ENCODE data around the gene NRAP.

The NRAP gene, protein sequence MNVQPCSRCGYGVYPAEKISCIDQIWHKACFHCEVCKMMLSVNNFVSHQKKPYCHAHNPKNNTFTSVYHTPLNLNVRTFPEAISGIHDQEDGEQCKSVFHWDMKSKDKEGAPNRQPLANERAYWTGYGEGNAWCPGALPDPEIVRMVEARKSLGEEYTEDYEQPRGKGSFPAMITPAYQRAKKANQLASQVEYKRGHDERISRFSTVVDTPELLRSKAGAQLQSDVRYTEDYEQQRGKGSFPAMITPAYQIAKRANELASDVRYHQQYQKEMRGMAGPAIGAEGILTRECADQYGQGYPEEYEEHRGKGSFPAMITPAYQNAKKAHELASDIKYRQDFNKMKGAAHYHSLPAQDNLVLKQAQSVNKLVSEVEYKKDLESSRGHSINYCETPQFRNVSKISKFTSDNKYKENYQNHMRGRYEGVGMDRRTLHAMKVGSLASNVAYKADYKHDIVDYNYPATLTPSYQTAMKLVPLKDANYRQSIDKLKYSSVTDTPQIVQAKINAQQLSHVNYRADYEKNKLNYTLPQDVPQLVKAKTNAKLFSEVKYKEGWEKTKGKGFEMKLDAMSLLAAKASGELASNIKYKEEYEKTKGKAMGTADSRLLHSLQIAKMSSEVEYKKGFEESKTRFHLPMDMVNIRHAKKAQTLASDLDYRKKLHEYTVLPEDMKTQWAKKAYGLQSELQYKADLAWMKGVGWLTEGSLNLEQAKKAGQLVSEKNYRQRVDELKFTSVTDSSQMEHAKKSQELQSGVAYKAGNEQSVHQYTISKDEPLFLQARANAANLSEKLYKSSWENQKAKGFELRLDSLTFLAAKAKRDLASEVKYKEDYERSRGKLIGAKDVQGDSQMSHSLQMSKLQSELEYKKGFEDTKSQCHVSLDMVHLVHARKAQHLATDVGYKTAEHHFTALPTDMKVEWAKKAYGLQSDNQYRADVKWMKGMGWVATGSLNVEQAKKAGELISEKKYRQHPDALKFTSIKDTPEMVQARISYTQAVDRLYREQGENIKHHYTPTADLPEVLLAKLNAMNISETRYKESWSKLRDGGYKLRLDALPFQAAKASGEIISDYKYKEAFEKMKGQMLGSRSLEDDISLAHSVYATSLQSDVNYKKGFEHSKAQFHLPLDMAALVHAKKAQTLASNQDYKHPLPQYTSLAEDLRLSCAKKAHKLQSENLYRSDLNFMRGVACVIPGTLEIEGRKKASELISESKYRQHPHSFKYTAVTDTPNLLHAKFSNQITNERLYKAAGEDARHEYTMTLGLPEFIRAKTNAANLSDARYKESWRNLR (N-terminal part only)

DNA sequence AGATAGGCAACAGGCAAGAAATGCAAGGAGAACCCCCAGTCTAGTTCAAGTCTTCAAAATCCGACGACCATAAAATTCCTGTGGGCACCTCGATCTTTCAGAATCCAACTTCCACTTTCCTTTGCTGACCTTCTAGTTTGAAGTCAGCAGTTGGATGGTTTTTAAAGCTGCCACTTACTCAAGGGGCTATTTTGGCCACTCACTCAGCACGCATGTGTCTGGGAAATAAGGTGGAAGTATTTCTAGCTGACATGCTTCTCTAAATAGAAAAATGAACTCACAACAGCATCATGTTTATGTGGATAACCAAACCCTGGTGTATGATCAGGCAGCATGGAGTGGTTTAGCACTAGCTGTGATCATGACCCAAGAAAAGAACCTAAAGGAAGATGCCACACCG lies at the start of gene NRAP:
TSS of gene NRAP (minus strand) at position 134 of the 400 bp plus-strand sequence. CDS start 159 bp downstream, outside the sequence.
- in situ Hi-C loops (cut with MboI; ENCODE audit: low pct_unique_long_range_greater_than_20kb, low sequenced_read_pairs), result no loop called here
- DNase-seq, result no peak

DNA sequence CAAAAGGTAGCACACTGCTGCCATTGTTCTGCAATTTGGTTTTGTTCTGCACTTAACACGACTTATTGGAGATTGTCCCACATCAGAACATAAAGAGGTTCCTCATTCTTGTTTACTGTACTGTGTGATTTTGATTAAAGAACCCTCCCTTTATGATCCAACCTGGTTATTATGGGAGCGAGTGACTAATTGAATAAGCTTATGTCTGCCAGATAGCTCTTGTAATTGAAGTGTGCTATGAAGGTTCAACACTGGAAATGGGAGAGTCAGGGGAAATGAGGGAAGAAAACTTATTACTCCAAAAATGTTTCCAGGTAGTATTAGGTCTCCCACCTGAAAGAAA lies 49.8 kb upstream of the NRAP start:
- in situ Hi-C loops (cut with MboI; ENCODE audit: low pct_unique_long_range_greater_than_20kb, low sequenced_read_pairs), result loop anchor here (25.0 kb wide), 1 partner anchor 399 kb away; no protein-coding TSS in a partner anchor
- DNase-seq, result no peak

DNA sequence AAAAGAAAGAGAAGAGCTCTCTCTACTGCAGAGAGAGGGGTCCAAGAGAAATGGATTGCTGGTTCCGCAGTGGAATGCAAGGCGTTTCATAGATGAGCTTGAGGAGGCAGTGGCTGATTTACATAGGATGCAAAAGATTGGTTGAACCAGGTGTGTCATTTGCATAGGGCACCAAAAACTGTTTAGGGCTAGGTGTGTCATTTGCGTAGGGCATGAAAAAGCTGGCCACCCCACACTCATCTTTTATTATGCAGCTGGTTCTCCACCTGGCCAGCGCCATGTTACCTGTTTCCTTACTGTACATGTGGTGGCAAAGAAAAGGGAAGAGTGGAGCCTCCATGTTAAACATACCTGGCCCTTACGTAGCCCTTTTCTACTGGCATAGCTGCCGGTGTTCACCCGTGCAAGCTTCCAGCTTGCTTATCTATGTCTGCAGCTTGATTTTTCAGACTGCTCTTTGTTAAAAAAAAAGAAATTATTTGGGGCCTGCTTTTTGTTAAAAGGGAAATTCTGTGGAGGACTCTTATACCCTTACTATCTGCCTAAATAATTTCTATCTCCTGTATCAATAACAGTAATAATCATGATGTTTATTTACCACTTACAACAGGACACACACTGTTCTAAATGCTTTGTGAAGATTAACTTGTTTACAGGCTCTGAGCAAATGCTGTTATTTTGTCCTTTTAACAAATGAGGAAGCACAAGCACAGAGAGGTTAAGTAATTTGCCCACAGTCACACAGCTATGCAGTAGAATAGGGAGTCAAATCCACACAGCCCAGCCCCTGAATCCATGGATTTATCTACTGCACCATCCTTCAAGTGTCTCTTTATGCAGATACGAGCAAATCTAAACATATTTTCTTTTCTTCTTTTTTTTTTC lies 49.2 kb upstream of the NRAP start:
- no peak for DNase-seq
- in situ Hi-C loops (cut with MboI; ENCODE audit: low pct_unique_long_range_greater_than_20kb, low sequenced_read_pairs), result loop anchor here (25.0 kb wide), 1 partner anchor 399 kb away; no protein-coding TSS in a partner anchor

DNA sequence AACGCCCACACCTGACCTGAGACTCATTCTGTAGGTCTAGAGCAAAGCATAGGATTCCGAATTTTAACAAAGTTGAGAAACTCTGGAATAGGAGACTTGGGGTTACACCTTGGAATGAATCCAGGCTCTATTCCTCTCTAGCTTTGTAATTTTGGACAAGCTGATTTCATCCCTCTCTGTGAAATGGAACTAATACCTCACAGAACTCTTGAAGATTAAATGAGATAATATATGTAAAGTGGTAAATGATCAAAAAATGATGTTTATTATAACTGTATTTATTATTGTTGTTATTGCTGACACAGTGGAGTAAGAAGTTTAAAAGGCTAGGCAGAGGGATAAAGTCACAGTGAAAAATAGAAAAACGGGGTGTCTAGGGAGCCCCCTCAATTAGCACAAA lies 48.2 kb upstream of the NRAP start:
- DNase-seq, result no peak
- in situ Hi-C loops (cut with MboI; ENCODE audit: low pct_unique_long_range_greater_than_20kb, low sequenced_read_pairs), result loop anchor here (25.0 kb wide), 1 partner anchor 400 kb away; no protein-coding TSS in a partner anchor

DNA sequence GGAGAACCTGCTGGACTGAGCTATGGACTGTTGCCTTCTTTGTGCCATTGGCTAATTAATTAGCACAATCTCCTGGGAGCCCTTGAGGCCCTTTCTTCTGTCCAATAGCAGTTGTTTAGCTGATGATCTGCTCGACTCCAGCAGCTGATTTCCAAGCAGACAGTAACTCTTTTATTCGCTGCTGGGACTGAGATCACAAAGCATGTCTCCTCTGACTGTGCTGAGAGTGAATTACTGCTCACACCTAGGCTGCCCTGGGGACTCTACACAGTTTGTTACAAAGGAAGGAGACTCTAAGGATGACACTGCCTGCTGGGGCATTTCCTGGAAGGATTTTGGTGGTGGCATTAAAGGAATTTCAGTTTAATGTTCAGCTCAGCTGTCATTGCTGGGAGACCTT lies 47.3 kb upstream of the NRAP start:
- DNase-seq, result no peak
- in situ Hi-C loops (cut with MboI; ENCODE audit: low pct_unique_long_range_greater_than_20kb, low sequenced_read_pairs), result loop anchor here (25.0 kb wide), 1 partner anchor 401 kb away; no protein-coding TSS in a partner anchor

DNA sequence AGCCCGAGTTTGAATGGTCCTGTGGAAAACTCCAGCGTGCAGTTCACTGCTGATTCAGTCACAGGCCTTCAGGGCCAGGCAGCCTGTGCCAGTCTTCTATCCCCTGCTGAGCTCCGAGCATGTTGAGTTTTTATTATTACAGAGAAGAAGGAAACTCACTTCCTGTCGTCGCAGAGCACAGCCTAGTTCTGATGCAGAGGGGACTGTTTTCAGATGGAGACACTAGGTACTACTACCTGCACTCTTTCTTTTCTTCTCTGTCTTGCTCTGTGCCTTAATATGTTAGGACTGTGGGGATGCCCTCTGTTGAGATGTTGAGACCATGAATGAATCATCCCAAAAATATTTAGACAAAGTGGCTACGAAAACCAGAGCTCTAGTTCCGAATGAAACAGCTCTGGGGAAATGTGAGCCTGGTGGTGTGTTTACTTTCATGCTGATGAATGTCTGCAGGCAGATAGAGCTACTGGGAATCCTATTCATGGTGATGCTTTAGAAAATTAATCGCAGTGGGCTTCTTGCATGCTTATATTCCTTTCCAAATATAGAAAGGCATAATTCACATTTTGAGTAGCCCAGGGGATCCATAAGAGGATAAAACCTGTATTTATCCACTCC lies 45.5 kb upstream of the NRAP start:
- no peak for DNase-seq
- in situ Hi-C loops (cut with MboI; ENCODE audit: low pct_unique_long_range_greater_than_20kb, low sequenced_read_pairs), result loop anchor here (25.0 kb wide), 1 partner anchor 403 kb away; no protein-coding TSS in a partner anchor

DNA sequence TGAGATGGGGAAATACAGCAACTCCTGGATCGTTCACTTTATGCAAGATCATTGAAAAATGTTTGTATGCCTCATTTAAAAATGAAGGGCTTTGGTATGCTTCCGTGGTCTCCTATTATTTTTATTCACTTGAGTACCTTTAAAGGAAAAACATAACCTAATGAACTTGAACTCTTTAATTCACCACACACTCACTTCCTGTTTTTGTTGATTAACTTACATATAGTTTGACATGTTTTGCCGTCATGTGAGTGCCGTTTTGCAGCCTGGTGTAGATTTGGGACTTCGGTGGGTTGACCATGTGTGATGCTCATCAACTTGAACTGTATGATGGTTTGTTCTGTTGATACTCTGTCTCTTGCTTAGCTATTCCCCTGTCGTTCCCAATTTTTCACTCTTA lies 44.8 kb upstream of the NRAP start:
- in situ Hi-C loops (cut with MboI; ENCODE audit: low pct_unique_long_range_greater_than_20kb, low sequenced_read_pairs), result loop anchor here (25.0 kb wide), 1 partner anchor 404 kb away; no protein-coding TSS in a partner anchor
- no peak for DNase-seq

DNA sequence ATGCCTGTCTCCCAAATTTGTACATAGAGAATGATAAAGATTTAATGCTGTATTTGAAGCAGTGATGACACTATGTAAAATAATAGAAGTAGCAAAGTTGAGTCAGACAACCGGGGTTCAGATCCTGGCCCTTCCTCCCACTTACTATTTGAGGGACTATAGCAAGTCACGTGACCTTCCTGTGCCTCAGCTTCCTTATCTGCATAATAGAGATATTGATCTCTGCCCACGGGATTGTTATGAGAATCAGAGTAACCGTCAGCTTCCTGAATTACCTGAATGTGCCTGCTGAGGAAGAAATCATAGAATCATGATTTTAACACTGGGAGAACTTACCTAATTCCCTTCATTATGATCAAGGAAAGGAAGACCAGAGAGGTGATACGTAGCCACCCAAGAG lies 42.8 kb upstream of the NRAP start:
- DNase-seq, result no peak
- in situ Hi-C loops (cut with MboI; ENCODE audit: low pct_unique_long_range_greater_than_20kb, low sequenced_read_pairs), result loop anchor here (25.0 kb wide), 1 partner anchor 406 kb away; no protein-coding TSS in a partner anchor

DNA sequence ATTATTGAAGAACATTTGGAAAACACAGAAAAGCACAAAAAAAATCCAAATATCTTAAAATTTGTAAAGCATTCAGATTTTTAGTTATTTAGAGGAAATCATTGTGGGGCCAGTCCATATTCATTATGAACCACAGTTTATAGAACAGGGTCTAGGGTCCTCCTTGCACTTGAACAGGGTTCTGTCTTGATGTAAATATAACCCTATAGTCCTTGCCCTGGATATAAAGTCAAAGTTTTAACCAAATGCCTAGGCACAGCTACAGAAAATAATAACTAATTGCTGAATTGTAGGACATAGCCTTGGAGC lies 41.5 kb upstream of the NRAP start:
- DNase-seq, result no peak
- in situ Hi-C loops (cut with MboI; ENCODE audit: low pct_unique_long_range_greater_than_20kb, low sequenced_read_pairs), result loop anchor here (25.0 kb wide), 1 partner anchor 407 kb away; no protein-coding TSS in a partner anchor

DNA sequence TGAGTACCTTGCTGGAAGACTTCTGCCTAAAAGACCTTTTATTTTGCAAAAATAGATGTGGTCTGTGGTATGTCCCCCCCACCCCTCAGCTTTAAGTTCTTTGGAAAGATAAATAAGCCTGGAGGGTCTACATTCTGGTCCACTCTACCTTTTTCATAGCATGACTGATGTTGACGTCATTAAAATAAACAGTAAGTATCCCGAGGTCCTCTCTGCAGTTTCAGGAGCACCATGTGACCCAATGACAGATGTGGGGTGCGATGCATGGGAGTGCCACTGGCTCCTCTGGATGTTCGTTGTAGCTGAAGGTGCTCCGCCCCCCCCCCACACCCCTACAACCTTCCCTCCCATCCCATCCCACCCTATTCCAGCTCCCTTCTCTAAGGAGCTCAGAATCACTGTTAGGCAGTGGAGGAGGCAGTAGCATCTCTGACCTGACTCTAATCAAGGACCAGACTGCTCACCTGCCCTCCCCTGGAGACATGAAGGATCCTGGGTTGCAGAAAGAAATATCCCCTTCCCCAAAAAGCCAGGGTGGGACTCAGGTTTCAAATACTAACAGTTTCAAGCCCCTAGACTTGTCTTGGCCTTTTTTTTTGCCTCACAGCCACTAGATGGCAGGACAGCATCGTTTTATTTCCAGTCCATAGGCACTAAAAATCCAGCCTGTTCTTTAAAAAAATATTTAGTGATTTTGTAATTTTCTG lies 40.9 kb upstream of the NRAP start:
- DNase-seq, result peak; percentile 38
- in situ Hi-C loops (cut with MboI; ENCODE audit: low pct_unique_long_range_greater_than_20kb, low sequenced_read_pairs), result loop anchor here (25.0 kb wide), 1 partner anchor 408 kb away; no protein-coding TSS in a partner anchor

DNA sequence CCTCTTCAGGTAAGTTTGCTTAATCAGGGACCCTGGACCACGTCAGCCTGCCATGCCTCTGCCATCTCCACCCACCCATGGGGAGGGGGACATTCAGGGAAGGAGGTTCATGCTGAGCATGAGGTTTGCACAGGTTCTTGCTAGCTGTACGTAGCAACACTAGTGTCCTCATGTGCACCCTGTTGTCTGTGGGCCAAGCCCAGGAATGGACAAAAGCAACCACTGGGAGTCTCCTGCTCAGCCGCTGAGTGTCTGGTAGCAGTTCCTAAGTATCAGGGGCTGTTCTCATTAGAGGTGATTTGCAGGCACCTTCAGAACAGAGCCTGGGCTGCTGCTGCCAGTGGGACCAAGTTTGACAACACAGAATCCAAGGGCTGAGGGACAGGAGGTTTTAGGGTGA lies 33.8 kb upstream of the NRAP start:
- DNase-seq, result no peak
- in situ Hi-C loops (cut with MboI; ENCODE audit: low pct_unique_long_range_greater_than_20kb, low sequenced_read_pairs), result no loop called here

DNA sequence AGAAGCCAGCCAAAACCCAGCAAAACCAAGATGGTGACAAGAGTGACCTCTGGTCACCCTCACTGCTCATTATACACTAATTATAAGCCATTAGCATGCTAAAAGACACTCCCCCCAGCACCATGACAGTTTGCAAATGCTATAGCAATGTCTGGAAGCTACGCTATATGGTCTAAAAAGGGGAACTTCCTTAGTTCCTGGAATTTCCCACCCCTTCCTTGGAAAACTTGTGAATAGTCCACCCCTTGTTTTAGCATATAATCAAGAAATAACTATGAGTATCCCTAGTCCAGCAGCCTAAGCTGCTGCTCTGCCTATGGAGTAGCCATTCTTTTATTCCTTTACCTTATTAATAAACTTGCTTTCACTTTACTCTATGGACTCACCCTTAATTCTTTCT lies 31.9 kb upstream of the NRAP start:
- DNase-seq, result no peak
- in situ Hi-C loops (cut with MboI; ENCODE audit: low pct_unique_long_range_greater_than_20kb, low sequenced_read_pairs), result no loop called here

DNA sequence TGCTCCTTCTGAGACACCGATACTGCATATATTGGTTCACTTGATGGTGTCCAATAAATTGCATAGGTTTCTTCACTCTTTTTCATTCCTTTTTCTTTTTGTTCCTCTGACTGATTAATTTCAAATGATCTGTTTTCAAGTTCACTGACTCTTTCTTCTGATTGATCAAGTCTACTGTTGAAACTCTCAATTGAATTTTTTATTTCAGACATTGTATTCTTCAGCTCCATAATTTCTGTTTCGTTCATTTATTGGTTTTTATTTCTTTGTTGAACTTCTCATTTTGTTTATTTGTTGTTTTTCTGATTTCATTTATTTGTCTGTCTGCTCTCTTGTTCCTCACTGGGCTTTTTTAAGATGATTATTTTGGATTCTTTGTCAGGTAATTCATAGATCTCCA lies 29.5 kb upstream of the NRAP start:
- no peak for DNase-seq
- in situ Hi-C loops (cut with MboI; ENCODE audit: low pct_unique_long_range_greater_than_20kb, low sequenced_read_pairs), result no loop called here

DNA sequence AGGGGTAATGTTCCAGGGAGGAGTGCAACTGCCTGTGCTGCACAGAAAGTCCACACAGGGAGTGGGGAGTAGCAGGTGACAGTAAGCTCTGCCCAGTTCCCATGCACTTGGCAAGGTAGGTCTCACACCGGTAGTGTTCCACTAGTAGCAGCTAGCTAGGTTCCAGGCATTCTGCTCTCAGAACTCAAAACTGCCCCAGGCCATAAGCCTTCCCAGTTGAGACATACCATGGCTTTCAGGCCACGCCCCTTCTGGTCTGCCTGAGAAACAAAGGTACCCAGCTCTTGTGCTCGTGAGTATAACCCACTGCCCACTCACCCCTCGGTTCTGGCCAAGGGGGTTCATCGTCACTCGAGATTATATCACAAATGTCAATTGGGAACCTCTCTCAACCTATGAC lies 28.4 kb upstream of the NRAP start:
- in situ Hi-C loops (cut with MboI; ENCODE audit: low pct_unique_long_range_greater_than_20kb, low sequenced_read_pairs), result no loop called here
- DNase-seq, result no peak

DNA sequence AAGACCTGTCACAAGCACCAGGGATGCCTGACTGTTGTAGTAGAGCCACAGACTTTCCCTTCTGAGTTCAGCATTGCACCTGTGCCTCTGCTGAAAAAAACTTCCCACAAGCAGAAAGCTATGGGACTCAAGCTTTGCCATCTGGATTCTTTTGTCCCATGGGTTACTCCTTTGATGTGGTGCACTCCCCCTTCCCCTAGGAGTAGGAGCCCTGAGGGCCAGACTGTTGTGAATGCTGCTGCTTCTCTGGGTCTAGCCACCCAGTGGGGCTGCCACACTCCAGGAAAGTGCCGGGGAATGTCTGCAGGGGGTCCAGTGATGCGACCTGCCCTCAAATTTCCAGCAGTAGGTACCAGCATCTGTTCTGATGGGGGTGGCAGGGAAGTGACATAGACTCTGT lies 27.5 kb upstream of the NRAP start:
- in situ Hi-C loops (cut with MboI; ENCODE audit: low pct_unique_long_range_greater_than_20kb, low sequenced_read_pairs), result no loop called here
- no peak for DNase-seq

DNA sequence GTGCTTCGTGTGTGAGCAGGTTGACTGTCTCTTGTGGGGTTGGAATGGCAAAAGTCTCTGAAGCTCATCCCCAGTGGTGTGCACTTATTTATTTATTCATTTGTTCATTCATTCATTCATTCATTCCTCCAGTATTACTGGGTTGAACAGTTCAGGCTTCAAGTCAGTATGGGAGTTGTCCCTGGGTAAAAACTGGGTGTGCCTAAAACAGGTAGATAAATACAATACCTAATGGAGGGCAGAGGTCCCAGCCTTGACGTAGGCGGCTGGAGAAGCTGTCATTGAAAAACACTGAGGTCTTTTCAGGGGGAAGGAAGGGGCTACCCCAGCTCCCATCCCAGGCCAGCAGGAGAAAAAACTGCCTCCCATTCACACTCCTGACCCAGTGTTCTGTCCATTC lies 26.9 kb upstream of the NRAP start:
- no peak for DNase-seq
- in situ Hi-C loops (cut with MboI; ENCODE audit: low pct_unique_long_range_greater_than_20kb, low sequenced_read_pairs), result no loop called here

DNA sequence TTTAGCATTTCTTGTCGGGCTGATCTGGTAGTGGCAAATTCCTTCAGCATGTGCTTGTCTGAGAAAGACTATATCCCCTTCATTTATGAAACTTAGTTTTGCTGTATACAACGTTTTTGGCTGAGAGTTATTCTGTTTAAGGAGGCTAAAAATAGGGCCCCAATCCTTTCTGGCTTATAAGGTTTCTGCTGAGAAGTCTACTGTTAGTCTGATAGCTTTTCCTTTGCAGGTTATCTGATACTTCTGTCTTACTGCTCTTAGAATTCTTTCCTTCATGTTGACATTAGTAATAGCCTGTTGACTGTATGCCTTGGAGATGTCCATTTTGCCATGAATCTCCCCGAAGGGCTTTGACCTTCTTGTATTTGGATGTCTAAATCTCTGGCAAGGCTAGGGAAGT lies 25.7 kb upstream of the NRAP start:
- DNase-seq, result no peak
- in situ Hi-C loops (cut with MboI; ENCODE audit: low pct_unique_long_range_greater_than_20kb, low sequenced_read_pairs), result no loop called here
